Transverse colon (tissue), 4 donors: ENCODE measurements around the gene DESI2. TPM values are rescaled to one million over a fixed set of nuclear protein-coding genes. Genes with fewer than 3 reads are reported as not detected.

Experiments used
- DNase-seq: peaks from one replicate; pipeline ENCODE4 v3.0.0-alpha.2; 2019
- H3K27ac ChIP-seq, 4 donors: fragments of 200-600 bp; sonication (generic); 2 replicates each; pipeline ENCODE4 v1.5.1; 2016 to 2018; ENCODE audit warnings: inconsistent platforms in 4 of 4
- H3K27me3 ChIP-seq: fragments of 200-600 bp; sonication (generic); 2 replicates; pipeline ENCODE4 v1.5.1; 2017; ENCODE audit warnings: inconsistent platforms
- H3K36me3 ChIP-seq, 4 donors: fragments of 200-600 bp; sonication (generic); 2 replicates each; pipeline ENCODE4 v1.5.1; 2017 to 2019; ENCODE audit warnings: inconsistent platforms in 4 of 4
- H3K4me1 ChIP-seq, 4 donors: fragments of 200-600 bp; sonication (generic); 2 replicates each; pipeline ENCODE4 v1.5.1; 2017 to 2020; ENCODE audit warnings: inconsistent platforms in 4 of 4
- H3K4me3 ChIP-seq, 4 donors: fragments of 200-600 bp; sonication (generic); 1 replicate in 1 of 4; 2 replicates in 3 of 4; pipeline versions ENCODE4 v1.5.1 to v1.6.1; 2017 to 2019; ENCODE audit warnings: inconsistent platforms in 4 of 4
- H3K9me3 ChIP-seq, 2 donors: fragments of 200-600 bp; sonication (generic); 2 replicates each; pipeline ENCODE4 v1.5.1; 2017 to 2019; ENCODE audit warnings: inconsistent platforms in 2 of 2
- EP300 ChIP-seq: sonication (generic); formaldehyde crosslinking; IDR thresholded peaks from one replicate; pipeline ENCODE4 v1.6.1; 2017; ENCODE audit warnings: antibody characterized with exemption, low read depth
- POLR2A ChIP-seq: fragments of 450-650 bp; IDR thresholded peaks from one replicate; pipeline ENCODE4 v1.6.1; 2016; ENCODE audit warnings: antibody characterized with exemption, mild to moderate bottlenecking, moderate library complexity
- POLR2AphosphoS5 ChIP-seq, 3 donors: sonication (generic); formaldehyde crosslinking; IDR thresholded peaks; one replicate each; pipeline ENCODE4 v1.6.1; 2016; ENCODE audit warnings: antibody characterized with exemption in 3 of 3
- WGBS, 2 donors: methylation state at CpG; one replicate each; pipeline ENCODE4 v1.1.5; 2018; ENCODE audit warnings: low coverage in 1 of 2; 5-methylcytosine and 5-hydroxymethylcytosine counted together
- in situ Hi-C, 4 donors: fragments of 200-750 bp; cut with MboI; loops; one replicate each; pipeline versions ENCODE4 v1.15.0 to v1.15.1; 2017; ENCODE audit warnings: low sequenced_read_pairs in 3 of 4, low pct_ligation_motif_present in 1 of 4, low pct_unique_long_range_greater_than_20kb in 1 of 4
- intact Hi-C: fragments of 100-400 bp; cut with DNase I; formaldehyde crosslinking; loops from one replicate; pipeline ENCODE4 v1.15.1; 2023; ENCODE audit warnings: low total_unique reads
- total RNA-seq, 4 donors: library from RNA; depleted of rRNA; stranded (reverse); fragments of >200 nt; gene quantifications; one replicate each; pipeline ENCODE4 v1.1.0, GENCODE V29; 2016
- TF ChIP-seq, protein P1 (sequence below), 5 experiments: fragments of 200-600 bp in 3 of 5; fragments of 450-650 bp in 2 of 5; sonication (generic) in 3 of 5; IDR thresholded peaks; 1 replicate in 2 of 5; 2 replicates in 3 of 5; pipeline ENCODE4 v1.5.1; 2016 to 2017; ENCODE audit warnings: antibody characterized with exemption in 5 of 5, inconsistent platforms in 3 of 5, mild to moderate bottlenecking in 2 of 5, moderate library complexity in 1 of 5

The DESI2 gene
- total RNA-seq, 4 donors from 2014 or later: 18.3 to 41.6 (median 30.6) TPM

DNA sequence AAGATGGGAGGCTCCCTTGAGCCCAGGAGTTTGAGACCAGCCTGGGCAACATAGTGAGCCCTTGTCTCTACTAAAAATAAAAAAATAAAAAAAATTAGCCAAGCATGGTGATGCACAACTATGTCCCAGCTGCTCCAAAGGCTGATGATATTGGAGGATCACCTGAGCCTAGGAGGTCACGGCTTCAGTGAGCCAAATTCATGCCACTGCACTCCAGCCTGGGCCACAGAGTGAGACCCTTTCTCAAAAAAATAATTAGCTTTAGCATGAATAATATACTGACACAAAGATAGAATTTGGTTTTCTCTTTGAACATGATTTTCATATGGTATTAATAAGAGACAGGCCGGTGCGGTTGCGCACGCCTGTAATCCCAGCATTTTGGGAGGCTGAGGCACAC lies 88.8 kb downstream of the DESI2 start:
- no peaks in the 10 kb centered on the region for H3K4me1 ChIP-seq
- no peak for DNase-seq
- no peak overlapping the region for H3K4me3 ChIP-seq
- WGBS, 2 donors: 86% methylated on average over 1 to 5 of the region's 5 CpGs
- H3K27me3 ChIP-seq: no peaks in the 10 kb centered on the region
- no peaks in the 10 kb centered on the region for H3K9me3 ChIP-seq
- intact Hi-C loops (no loop called here), in situ Hi-C loops (no loop called here)
- no peak overlapping the region for H3K27ac ChIP-seq
- TF ChIP-seq POLR2AphosphoS5 (IDR thresholded peaks at IDR 0.05): no peak
- no peak for TF ChIP-seq EP300
- TF ChIP-seq POLR2A: no peak
- TF ChIP-seq, protein P1, sequence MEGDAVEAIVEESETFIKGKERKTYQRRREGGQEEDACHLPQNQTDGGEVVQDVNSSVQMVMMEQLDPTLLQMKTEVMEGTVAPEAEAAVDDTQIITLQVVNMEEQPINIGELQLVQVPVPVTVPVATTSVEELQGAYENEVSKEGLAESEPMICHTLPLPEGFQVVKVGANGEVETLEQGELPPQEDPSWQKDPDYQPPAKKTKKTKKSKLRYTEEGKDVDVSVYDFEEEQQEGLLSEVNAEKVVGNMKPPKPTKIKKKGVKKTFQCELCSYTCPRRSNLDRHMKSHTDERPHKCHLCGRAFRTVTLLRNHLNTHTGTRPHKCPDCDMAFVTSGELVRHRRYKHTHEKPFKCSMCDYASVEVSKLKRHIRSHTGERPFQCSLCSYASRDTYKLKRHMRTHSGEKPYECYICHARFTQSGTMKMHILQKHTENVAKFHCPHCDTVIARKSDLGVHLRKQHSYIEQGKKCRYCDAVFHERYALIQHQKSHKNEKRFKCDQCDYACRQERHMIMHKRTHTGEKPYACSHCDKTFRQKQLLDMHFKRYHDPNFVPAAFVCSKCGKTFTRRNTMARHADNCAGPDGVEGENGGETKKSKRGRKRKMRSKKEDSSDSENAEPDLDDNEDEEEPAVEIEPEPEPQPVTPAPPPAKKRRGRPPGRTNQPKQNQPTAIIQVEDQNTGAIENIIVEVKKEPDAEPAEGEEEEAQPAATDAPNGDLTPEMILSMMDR (IDR thresholded peaks at IDR 0.05): no peak
- H3K36me3 ChIP-seq: no peaks in the 10 kb centered on the region

- H3K4me1 ChIP-seq: no peaks in the 10 kb centered on the region
- H3K27ac ChIP-seq: no peak overlapping the region
- DNase-seq: no peak
- H3K27me3 ChIP-seq: no peaks in the 10 kb centered on the region
- H3K4me3 ChIP-seq: no peak overlapping the region
- TF ChIP-seq POLR2A (no peak), EP300 (no peak), POLR2AphosphoS5 (IDR thresholded peaks at IDR 0.05) (no peak)
- TF ChIP-seq, protein P1 (IDR thresholded peaks at IDR 0.05): no peak
- 92% methylated on average over 8 to 9 of the region's 9 CpGs for WGBS, 2 donors
- in situ Hi-C loops: no loop called here
- intact Hi-C loops: no loop called here
- H3K36me3 ChIP-seq: no peaks in the 10 kb centered on the region
- no peaks in the 10 kb centered on the region for H3K9me3 ChIP-seq
Measured at GRCh38 chr1:244749230-244750016, 96.5 kb downstream of the DESI2 start.

DNA sequence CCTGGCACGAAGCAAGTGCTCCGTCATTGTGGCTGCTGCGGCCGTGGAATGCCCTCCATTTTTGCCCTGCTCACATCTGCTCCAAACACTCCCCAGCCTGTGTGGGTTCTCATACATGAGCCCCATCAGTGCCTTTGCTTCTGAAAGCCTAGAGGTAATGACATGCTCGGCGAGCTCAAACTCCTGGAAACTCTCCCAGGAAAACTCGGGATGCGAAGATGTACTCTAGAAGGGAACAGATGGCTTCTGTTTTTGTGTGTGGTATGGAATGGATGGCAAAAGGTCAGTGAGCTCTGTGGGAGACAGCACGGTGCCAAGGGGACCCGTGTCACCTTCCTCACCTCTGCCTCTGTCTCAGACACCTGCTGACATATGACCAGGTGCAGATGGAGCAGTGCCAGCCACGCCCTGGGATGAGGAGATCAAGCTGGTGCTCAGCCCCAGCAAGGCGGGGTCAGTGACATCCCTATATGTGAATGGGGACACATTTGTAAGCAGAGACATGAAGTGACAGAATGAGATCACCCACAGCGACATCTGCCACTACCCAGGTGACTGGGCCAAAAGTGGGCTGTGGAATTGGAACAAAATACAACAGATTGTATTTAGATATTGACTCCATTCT lies 98.5 kb downstream of the DESI2 start:
- H3K4me3 ChIP-seq: no peak overlapping the region
- intact Hi-C loops (no loop called here), in situ Hi-C loops (no loop called here)
- no peaks in the 10 kb centered on the region for H3K9me3 ChIP-seq
- TF ChIP-seq POLR2AphosphoS5 (IDR thresholded peaks at IDR 0.05) (no peak), POLR2A (no peak), EP300 (no peak)
- TF ChIP-seq, protein P1 (IDR thresholded peaks at IDR 0.05): no peak
- WGBS, 2 donors: 70 to 80% methylated on average over 4 to 13 of the region's 13 CpGs
- H3K27me3 ChIP-seq: no peaks in the 10 kb centered on the region
- no peaks in the 10 kb centered on the region for H3K4me1 ChIP-seq
- H3K27ac ChIP-seq: no peak overlapping the region
- no peak for DNase-seq
- H3K36me3 ChIP-seq: no peaks in the 10 kb centered on the region

DNA sequence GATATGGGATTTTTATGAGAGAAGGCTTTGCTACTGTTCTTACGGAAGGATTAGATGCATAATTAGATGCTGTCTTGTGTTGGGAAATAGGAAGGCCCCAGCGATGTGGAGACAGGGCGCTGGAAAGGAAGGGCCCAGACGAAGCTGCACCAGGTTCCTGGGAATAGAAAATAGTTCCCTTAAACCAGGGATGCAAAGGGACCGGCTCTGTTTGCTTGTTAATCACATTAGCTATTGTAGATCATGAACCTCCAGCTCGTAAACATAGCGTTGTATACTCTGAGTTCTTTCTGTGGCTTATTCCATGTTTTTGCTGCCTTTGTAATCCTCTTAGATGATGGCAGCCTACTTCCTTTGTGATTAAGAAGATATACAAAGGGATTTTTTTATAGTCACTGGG lies 102.7 kb downstream of the DESI2 start:
- no peaks in the 10 kb centered on the region for H3K4me1 ChIP-seq
- no peak overlapping the region for H3K4me3 ChIP-seq
- intact Hi-C loops: no loop called here
- H3K36me3 ChIP-seq: no peaks in the 10 kb centered on the region
- H3K9me3 ChIP-seq: no peaks in the 10 kb centered on the region
- no peak for TF ChIP-seq POLR2AphosphoS5 (IDR thresholded peaks at IDR 0.05)
- H3K27ac ChIP-seq: no peak overlapping the region
- no peak for DNase-seq
- in situ Hi-C loops: no loop called here
- no peaks in the 10 kb centered on the region for H3K27me3 ChIP-seq
- WGBS, 2 donors: 80 to 82% methylated on average over 2 to 7 of the region's 7 CpGs
